GM18505 (cell line): ENCODE results near the gene CDK17.

Experiments
- ATAC-seq: cut with Tn5 transposase; IDR thresholded peaks from one replicate; pipeline ENCODE4 v1.9.1; 2021; ENCODE audit not compliant: unreplicated experiment
- POLR2A ChIP-seq: IDR thresholded peaks from 4 replicates; pipeline ENCODE4 v1.6.1; 2011; ENCODE audit warnings: borderline replicate concordance; ENCODE audit not compliant: insufficient read depth, insufficient read length; ENCODE audit errors: extremely low read depth

Gene CDK17

GRCh38 chr12:96241846-96242256 lies 158.4 kb downstream of the CDK17 start:
- no peak for ATAC-seq
- TF ChIP-seq POLR2A = no peak

GRCh38 chr12:96241431-96241830 lies 158.8 kb downstream of the CDK17 start:
- no peak for ATAC-seq
- no peak for TF ChIP-seq POLR2A

- TF ChIP-seq POLR2A = no peak
- ATAC-seq = no peak
Observed at GRCh38 chr12:96240656-96241055, 159.6 kb downstream of the CDK17 start.

- ATAC-seq = no peak
- TF ChIP-seq POLR2A = no peak
Observed at GRCh38 chr12:96239711-96240635, 160.3 kb downstream of the CDK17 start.

GRCh38 chr12:96238336-96239047 lies 161.7 kb downstream of the CDK17 start:
- TF ChIP-seq POLR2A = no peak
- ATAC-seq = no peak

GRCh38 chr12:96237465-96238077 lies 162.7 kb downstream of the CDK17 start:
- TF ChIP-seq POLR2A = no peak
- ATAC-seq = no peak

GRCh38 chr12:96237035-96237434 lies 163.2 kb downstream of the CDK17 start:
- ATAC-seq = no peak
- TF ChIP-seq POLR2A = no peak

GRCh38 chr12:96236221-96236822 lies 163.9 kb downstream of the CDK17 start:
- ATAC-seq = no peak
- no peak for TF ChIP-seq POLR2A

GRCh38 chr12:96235484-96235826 lies 164.8 kb downstream of the CDK17 start:
- no peak for TF ChIP-seq POLR2A
- no peak for ATAC-seq

GRCh38 chr12:96234591-96235483 lies 165.4 kb downstream of the CDK17 start:
- TF ChIP-seq POLR2A = no peak
- ATAC-seq = no peak

- TF ChIP-seq POLR2A = no peak
- no peak for ATAC-seq
Observed at GRCh38 chr12:96233939-96234461, 166.2 kb downstream of the CDK17 start.

GRCh38 chr12:96233168-96233567 lies 167.1 kb downstream of the CDK17 start:
- ATAC-seq = no peak
- TF ChIP-seq POLR2A = no peak
